ENCODE results near the gene EGFR.

Gene EGFR

DNA sequence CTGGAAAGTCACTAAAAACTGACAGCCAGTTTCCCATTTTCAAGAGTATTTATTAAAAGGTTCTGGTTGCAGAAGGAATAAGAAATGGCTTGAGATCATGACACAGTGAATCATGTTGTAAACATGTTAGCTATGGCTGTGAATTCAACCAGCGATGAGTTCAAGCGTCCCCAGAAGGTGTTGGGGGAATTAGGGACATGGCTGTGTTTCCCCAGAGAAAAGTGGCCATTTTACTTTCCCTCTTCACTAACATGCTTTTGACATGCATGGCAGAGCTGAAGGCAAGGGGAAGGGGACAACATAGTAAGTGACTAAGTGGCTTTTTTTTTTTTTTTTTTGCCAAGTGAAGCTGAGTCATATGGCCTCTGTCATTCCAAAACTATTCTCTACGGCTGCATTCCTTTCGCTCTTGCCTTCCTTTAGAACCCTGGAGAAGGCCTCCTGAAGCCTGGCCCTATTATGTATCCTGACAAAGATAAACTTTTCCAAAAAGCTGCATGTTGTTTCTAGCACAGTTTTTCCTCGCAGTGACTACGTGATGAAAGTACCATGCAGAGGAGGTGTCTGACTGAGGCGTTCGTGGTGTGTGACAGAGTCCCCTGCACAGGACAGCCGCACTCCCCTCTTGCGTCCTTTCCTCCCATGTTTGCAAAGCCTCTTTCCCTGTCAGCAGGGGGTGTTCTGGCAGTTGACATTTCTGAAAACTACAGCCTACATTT is 46.9 kb downstream of the EGFR start:
- no peak for DNase-seq

DNA sequence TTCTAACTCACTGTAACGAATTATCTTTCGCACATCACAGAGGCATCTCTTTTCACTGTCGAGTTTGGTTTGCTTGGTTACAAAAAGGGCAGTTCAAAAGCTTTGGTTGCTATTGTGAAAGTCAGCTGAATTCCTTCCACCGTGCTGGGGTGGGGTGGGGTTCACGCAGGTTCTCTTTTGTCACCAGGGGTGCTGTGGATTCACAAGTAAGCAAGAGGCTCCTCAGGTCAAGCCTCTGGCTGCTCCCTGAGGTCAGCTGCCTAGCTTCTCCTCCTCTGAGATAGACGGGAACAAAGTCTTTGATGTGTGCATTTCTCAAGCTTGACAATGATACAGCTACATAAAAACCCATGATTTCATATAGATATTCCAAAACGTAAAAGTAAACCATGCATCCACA is 47.7 kb downstream of the EGFR start:
- DNase-seq, result no peak

- no peak for DNase-seq
Measured at GRCh38 chr7:55066938-55067337, 48.1 kb downstream of the EGFR start.

- no peak for DNase-seq
Measured at GRCh38 chr7:55067748-55068147, 48.9 kb downstream of the EGFR start.

DNA sequence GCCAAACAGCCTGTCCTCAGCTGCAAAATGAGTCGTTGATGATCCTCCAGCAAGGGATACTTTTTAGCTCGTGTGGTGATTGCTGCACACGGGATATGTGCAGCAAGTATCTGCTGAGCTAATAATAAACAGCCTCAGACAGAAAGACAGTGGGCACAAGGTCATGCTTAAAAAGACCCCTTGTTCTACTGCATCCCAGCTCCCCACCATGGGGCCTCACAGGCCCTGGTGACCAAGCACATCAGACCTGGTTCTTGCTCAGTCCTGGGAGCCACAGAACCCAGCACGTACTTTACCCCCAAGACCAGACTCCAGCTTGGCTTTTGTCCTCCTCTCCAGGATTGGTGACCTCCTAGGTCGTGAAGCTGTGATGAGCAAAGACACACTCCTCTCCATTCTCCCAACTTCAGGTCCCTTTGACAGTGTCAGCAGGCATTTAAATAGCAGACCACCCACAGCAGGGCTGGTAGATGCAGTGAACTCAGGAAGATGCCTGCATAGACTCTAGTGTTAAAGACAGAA is 50.5 kb downstream of the EGFR start:
- no peak for DNase-seq

GRCh38 chr7:55070271-55070743 is 51.5 kb downstream of the EGFR start:
- DNase-seq, result no peak

- no peak for DNase-seq
Measured at GRCh38 chr7:55070854-55071253, 52.0 kb downstream of the EGFR start.

GRCh38 chr7:55071411-55072175 is 52.8 kb downstream of the EGFR start:
- no peak for DNase-seq

DNA sequence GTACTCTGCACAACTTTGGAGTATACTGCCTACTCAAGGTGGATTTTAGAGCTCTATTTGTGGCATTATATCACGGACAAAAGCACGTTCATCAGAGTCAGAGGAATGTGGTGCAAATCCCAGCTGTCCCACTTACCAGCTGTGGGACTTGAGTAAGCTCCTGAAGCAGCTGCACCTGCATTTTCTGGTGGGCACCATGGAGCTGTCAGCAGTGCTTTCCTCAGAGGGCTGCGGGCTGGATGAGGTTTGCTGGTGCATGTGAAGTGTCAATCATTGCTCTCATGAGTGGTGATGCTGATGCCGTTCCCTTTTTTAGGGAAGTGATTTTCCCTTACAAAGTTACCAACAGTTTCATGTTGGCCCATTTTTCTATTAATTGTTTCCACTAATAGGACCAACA is 53.4 kb downstream of the EGFR start:
- no peak for DNase-seq

DNA sequence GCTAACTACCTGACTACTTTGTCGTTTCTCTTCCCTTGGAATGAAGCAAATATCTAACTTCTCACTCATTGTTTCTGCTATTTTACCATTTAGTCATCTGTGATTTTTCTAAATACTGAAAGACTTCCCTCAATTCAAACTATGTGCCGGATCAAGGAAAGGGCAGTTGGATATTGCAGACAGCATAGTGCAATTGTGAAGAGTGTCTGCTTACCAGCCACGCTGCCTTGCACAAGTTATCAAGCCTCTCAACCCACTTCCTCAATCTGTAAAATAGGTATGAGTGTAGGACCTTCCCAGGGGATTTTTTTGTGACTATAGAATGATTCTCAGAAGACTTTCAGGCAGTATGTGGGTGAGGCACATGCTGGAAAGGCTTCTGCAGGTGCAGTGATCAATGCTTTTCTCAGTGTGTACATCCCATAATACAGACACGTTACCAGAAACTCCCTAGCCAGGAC is 54.3 kb downstream of the EGFR start:
- DNase-seq, result no peak

DNA sequence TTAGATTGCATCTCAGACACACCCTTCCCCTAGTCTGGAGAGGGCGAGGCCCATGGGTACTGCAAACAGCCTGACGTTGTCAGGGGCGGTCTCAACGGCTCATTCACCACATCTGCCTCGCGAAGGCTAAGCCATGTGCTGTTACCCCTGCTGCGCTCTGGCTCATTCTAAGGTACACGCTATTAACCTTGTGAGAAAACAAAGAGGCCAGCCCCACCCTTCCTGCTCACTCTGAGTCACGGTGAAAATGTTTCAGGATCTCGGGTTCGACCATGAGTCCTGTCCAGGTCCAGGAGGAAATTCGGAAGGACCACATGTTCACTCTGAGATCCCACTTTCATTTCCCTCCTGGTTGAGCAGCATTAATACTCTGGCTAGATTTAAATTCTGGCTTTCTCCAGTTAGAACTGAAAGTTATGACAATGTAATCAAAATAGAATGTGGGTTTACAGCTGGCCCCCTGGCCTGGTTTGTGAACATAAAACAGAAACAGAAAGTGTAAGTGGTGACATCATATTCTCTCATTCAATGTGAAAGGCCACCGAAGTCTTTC is 55.2 kb downstream of the EGFR start:
- DNase-seq, result no peak

- DNase-seq, result no peak
Measured at GRCh38 chr7:55075464-55076021, 56.7 kb downstream of the EGFR start.

DNA sequence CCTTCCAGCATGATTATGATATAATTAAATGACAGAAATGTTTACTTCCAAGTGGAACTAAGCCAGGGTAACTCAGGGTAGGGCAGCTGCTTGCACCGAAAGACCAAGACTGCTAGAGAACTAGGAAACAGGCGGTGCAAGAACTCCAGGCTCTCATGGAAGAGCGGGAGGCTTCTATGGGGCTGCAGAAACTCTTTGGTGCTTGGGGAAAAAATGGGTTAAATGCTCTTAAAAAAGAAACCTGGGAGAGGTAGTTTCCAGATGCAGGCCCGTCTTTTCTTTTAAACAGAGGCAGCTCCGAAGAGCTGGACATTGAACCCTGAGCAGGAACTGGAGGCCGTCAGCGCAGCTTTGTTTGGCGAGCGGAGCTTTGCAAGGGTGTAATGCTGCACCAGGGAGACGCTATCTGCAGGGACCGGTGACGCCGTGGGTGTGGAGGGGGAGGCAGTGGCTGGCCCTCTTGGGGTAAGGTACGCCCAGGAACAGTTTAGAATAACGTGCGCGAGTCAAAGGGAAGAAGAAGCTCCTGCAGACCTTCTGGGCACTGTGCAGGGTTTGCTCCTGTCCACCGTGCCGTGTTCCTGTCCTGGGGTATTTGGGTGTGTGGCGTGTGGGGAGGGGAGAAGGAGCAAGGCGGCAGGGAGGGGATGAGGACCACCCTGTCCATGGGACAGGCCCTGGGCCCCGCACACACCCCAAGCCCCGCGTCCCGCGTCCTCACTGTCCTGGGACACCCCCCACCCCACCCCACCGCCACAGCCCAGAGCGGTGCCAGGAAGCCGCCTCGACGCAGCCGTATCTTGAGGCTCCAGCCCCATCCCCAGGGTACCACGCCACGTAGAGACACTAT is 59.0 kb downstream of the EGFR start:
- no peak for DNase-seq

GRCh38 chr7:55078465-55079372 is 59.9 kb downstream of the EGFR start:
- no peak for DNase-seq

- no peak for DNase-seq
Measured at GRCh38 chr7:55080000-55080623, 61.3 kb downstream of the EGFR start.

GRCh38 chr7:55081068-55081467 is 62.3 kb downstream of the EGFR start:
- no peak for DNase-seq

DNA sequence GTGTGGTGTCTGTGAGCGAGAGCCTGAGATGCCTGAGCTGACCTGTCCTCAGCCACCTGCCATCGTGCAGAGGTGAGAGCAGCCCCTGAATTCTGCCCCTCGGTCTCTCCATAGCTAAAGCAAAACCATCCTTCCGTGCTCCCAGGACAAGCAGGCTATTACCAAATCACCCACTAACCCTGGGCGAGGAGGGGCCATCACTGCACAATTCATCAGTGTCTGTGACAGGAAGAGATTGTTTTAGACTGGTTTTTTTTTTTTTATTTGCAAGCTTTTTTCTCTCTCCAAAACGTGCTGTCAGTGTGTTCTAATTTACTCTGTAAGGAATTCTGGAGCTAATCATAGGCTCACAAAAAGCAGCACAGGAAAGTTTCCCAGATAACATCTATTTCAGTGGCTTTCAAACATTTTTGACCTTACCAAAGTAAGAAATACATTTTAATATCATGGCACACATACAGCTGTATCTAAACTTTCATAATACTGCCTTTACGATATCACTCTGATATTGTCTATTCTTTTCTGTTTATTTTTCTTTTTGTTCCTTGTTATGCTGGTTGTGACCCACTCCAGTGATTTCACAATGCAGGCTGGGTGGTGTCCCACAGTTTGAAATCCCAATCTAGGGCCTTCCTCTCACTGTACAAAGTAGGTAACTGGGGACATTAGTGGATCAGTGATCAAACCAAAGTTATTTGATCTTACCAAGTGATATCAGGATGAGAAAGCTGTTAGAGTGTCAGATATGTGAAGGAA is 62.8 kb downstream of the EGFR start:
- DNase-seq, result no peak

DNA sequence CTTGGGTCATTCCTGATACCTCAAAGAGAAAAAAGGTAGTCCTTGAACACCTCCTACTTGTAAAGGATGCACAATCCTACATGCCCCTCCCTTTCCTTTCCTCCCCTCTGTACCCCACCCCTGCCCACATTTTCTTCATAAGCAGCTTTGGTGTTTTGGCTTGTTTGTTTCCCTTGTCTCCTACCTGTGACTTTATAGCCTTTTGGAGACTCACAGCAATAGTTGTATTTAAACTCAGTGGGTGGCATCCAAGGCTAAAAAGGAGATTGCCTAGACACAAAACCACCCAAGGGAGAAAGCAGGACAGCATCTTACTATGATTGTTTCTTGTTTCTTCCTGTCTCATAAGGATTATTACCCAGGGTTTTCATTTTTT is 63.4 kb downstream of the EGFR start:
- DNase-seq, result no peak

GRCh38 chr7:55083206-55083605 is 64.4 kb downstream of the EGFR start:
- no peak for DNase-seq

GRCh38 chr7:55084307-55084706 is 65.5 kb downstream of the EGFR start:
- DNase-seq, result no peak

All from activated naive CD4-positive, alpha-beta T cell (primary cell).